SK-N-SH treated with all-trans-retinoic acid at 6 μM for 48 hours (cell line): Measurements from ENCODE around the gene NAA50.

ENCODE experiments used
- ATAC-seq: fragments of 200-7000 bp; cut with Tn5 transposase; 3 replicates; pipeline ENCODE4 v1.9.1; 2020; ENCODE audit warnings: mild to moderate bottlenecking, moderate library complexity
- ARNTL ChIP-seq: fragments of 450-650 bp; formaldehyde crosslinking; IDR thresholded peaks from 2 replicates; pipeline ENCODE4 v1.5.0; 2020; ENCODE audit warnings: low read depth, mild to moderate bottlenecking, moderate library complexity, borderline replicate concordance
- BACH2 ChIP-seq: fragments of 250-450 bp; sonication (Bioruptor Pico); IDR thresholded peaks from 2 replicates; pipeline ENCODE4 v1.9.0; 2021; ENCODE audit warnings: mild to moderate bottlenecking, borderline replicate concordance
- CREB5 ChIP-seq: fragments of 250-450 bp; sonication (Bioruptor Pico); IDR thresholded peaks from 2 replicates; pipeline ENCODE4 v1.5.1; 2020; ENCODE audit warnings: low read depth, mild to moderate bottlenecking, moderate library complexity
- CSDC2 ChIP-seq: fragments of 250-450 bp; sonication (Bioruptor Pico); IDR thresholded peaks from 2 replicates; pipeline ENCODE4 v1.5.0; 2020; ENCODE audit warnings: mild to moderate bottlenecking, moderate library complexity
- ESRRG ChIP-seq: fragments of 250-450 bp; sonication (Bioruptor Pico); IDR thresholded peaks from 2 replicates; pipeline ENCODE4 v1.6.1; 2021; ENCODE audit warnings: mild to moderate bottlenecking
- GLIS3 ChIP-seq: fragments of 250-450 bp; sonication (Bioruptor Pico); IDR thresholded peaks from 2 replicates; pipeline ENCODE4 v1.5.0; 2020; ENCODE audit warnings: mild to moderate bottlenecking, moderate library complexity
- ISL1 ChIP-seq: fragments of 250-450 bp; sonication (Bioruptor Pico); IDR thresholded peaks from 2 replicates; pipeline ENCODE4 v2.1.2; 2022; ENCODE audit warnings: mild to moderate bottlenecking, moderate library complexity
- PATZ1 ChIP-seq: fragments of 250-450 bp; sonication (Bioruptor Pico); IDR thresholded peaks from 2 replicates; pipeline ENCODE4 v1.8.0; 2020; ENCODE audit warnings: mild to moderate bottlenecking, moderate library complexity, borderline replicate concordance
- RARB ChIP-seq: fragments of 250-450 bp; sonication (Bioruptor Pico); IDR thresholded peaks from 2 replicates; pipeline ENCODE4 v1.8.0; 2021; ENCODE audit warnings: mild to moderate bottlenecking, moderate library complexity
- SNAI2 ChIP-seq: fragments of 250-450 bp; sonication (Bioruptor Pico); IDR thresholded peaks from 2 replicates; pipeline ENCODE4 v1.5.0; 2020; ENCODE audit warnings: mild to moderate bottlenecking, moderate library complexity
- TCF4 ChIP-seq: fragments of 250-450 bp; sonication (Bioruptor Pico); IDR thresholded peaks from 2 replicates; pipeline ENCODE4 v1.8.0; 2021; ENCODE audit warnings: mild to moderate bottlenecking, moderate library complexity, borderline replicate concordance
- TOX ChIP-seq: fragments of 250-450 bp; sonication (Bioruptor Pico); IDR thresholded peaks from 2 replicates; pipeline ENCODE4 v1.8.0; 2021; ENCODE audit warnings: mild to moderate bottlenecking, moderate library complexity, borderline replicate concordance
- TSHZ2 ChIP-seq: fragments of 250-450 bp; sonication (Bioruptor Pico); IDR thresholded peaks from 2 replicates; pipeline ENCODE4 v1.5.0; 2020; ENCODE audit warnings: mild to moderate bottlenecking, moderate library complexity
- ZC3H10 ChIP-seq: fragments of 250-450 bp; sonication (Bioruptor Pico); IDR thresholded peaks from 2 replicates; pipeline ENCODE4 v1.5.1; 2021; ENCODE audit warnings: mild to moderate bottlenecking, moderate library complexity
- ZFP30 ChIP-seq: fragments of 450-650 bp; formaldehyde crosslinking; IDR thresholded peaks from 2 replicates; pipeline ENCODE4 v1.5.0; 2022; ENCODE audit warnings: mild to moderate bottlenecking, moderate library complexity
- ZNF565 ChIP-seq: fragments of 450-650 bp; formaldehyde crosslinking; conservative IDR thresholded peaks from 2 replicates; pipeline ENCODE4 v1.5.0; 2020; ENCODE audit warnings: low read depth, mild to moderate bottlenecking, moderate library complexity
- ZNF70 ChIP-seq: fragments of 450-650 bp; formaldehyde crosslinking; IDR thresholded peaks from 2 replicates; pipeline ENCODE4 v1.5.0; 2020; ENCODE audit warnings: mild to moderate bottlenecking, moderate library complexity
- ZNF8 ChIP-seq: fragments of 450-650 bp; formaldehyde crosslinking; IDR thresholded peaks from 2 replicates; pipeline ENCODE4 v1.5.0; 2020; ENCODE audit warnings: mild to moderate bottlenecking, moderate library complexity

NAA50 gene

GRCh38 chr3:113719294-113719693, 26.8 kb downstream of the NAA50 start (continued):
- TF ChIP-seq TSHZ2 (no peak), ZFP30 (CRISPR knock-in tag) (no peak), ESRRG (no peak)

- ATAC-seq = no peak
- TF ChIP-seq GLIS3 (CRISPR knock-in tag) (no peak), SNAI2 (no peak), TSHZ2 (no peak), ZNF70 (CRISPR knock-in tag) (no peak), TCF4 (CRISPR knock-in tag) (no peak), BACH2 (CRISPR knock-in tag) (no peak), RARB (CRISPR knock-in tag) (no peak), ARNTL (no peak), ZC3H10 (no peak)
These were observed 28.2 kb downstream of the NAA50 start for GRCh38 chr3:113717818-113718217.

GRCh38 chr3:113717308-113717707, 28.7 kb downstream of the NAA50 start:
- no peak for TF ChIP-seq ZC3H10
- TF ChIP-seq TSHZ2 = no peak
- no peak for TF ChIP-seq CSDC2
- no peak for TF ChIP-seq ZNF70 (CRISPR knock-in tag)
- no peak for TF ChIP-seq GLIS3 (CRISPR knock-in tag)
- no peak for TF ChIP-seq SNAI2
- no peak for TF ChIP-seq ESRRG
- no peak for TF ChIP-seq TOX (CRISPR knock-in tag)
- no peak for TF ChIP-seq BACH2 (CRISPR knock-in tag)
- TF ChIP-seq TCF4 (CRISPR knock-in tag) = no peak
- no peak for TF ChIP-seq CREB5 (CRISPR knock-in tag)
- no peak for TF ChIP-seq ARNTL
- TF ChIP-seq PATZ1 (CRISPR knock-in tag) = no peak
- no peak for TF ChIP-seq ZNF8 (CRISPR knock-in tag)
- no peak for TF ChIP-seq ZNF565 (CRISPR knock-in tag)
- TF ChIP-seq ZFP30 (CRISPR knock-in tag) = no peak
- no peak for TF ChIP-seq ISL1
- TF ChIP-seq RARB (CRISPR knock-in tag) = no peak
- TF ChIP-seq, all 23 proteins: peak for 0
- ATAC-seq = no peak
